ENCODE results near the gene DAPK3.
"Not testable (repeated sequence)": the region's sequence is repeated elsewhere in the genome, so short reads cannot be mapped to it uniquely, and the experiment has no call there.

DAPK3 gene

DNA sequence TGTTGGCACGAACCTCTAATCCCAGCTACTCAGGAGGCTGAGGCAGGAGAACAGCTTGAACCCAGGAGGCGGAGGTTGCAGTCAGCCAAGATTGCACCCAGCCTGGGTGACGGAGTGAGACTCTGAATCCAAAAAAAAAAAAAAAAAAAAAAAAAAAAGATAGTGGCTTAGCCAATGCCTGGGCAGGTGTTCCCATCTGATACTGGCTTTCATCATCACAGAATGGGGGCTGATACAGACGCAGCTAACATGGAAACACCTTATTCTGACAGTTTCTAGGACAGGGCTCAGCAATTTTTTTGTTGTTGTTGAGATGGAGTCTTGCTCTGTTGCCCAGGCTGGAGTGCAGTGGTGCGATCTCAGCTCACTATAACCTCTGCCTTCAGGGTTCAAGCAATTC is 29.9 kb upstream of the DAPK3 start:
- DNase-seq = not testable (repeated sequence)

DNA sequence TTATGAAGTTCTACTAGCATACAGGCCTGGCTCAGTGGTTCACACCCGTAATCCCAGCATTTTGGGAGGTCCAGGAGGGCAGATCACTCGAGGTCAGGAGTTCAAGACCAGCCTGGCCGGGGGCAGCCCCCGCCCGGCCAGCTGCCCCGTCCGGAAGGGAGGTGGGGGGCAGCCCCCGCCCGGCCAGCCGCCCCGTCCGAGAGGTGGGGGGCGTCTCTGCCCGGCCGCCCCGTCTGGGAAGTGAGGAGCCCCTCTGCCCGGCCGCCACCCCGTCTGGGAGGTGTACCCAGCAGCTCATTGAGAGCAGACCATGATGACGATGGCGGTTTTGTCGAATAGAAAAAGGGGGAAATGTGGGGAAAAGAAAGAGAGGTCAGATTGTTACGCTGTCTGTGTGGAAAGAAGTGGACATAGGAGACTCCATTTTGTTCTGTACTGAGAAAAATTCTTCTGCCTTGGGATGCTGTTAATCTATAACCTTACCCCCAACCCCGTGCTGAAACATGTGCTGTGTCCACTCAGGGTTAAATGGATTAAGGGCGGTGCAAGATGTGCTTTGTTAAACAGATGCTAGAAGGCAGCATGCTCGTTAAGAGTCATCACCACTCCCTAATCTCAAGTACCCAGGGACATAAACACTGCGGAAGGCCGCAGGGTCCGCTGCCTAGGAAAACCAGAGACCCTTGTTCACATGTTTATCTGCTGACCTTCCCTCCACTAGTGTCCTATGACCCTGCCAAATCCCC is 27.9 kb upstream of the DAPK3 start:
- DNase-seq = not testable (repeated sequence)

DNA sequence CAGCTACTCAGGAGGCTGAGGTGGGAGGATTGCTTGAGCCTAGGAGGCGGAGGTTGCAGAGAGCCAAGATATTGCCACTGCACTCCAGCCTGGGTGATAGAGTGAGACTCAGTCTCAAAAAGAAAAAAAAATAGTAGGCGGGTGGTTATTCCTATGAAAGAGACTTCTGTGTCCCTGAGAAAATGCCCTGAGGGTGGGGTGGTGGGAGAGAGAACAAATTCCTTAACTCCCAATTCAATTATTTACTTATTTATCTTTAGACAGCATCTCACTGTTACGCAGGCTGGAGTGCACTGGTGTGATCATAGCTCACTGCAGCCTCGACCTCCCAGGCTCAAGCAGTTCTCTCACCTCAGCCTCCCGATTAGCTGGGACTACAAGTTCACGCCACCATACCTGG is 24.7 kb upstream of the DAPK3 start:
- no peak for DNase-seq

DNA sequence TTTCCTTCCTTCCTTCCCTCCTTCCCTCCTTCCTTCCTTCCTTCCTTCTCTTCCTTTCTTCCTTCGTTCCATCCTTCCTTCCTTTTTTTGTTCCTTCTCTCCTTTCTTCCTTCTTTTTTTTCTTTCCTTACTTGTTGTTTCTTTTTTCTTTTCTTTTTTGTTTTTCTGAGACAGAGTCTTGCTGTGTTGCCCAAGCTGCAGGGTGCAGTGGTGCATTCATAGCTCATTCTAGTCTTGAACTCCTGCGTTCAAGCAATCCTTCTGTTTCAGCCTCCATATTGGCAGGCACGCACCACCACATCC is 19.9 kb upstream of the DAPK3 start:
- no peak for DNase-seq

DNA sequence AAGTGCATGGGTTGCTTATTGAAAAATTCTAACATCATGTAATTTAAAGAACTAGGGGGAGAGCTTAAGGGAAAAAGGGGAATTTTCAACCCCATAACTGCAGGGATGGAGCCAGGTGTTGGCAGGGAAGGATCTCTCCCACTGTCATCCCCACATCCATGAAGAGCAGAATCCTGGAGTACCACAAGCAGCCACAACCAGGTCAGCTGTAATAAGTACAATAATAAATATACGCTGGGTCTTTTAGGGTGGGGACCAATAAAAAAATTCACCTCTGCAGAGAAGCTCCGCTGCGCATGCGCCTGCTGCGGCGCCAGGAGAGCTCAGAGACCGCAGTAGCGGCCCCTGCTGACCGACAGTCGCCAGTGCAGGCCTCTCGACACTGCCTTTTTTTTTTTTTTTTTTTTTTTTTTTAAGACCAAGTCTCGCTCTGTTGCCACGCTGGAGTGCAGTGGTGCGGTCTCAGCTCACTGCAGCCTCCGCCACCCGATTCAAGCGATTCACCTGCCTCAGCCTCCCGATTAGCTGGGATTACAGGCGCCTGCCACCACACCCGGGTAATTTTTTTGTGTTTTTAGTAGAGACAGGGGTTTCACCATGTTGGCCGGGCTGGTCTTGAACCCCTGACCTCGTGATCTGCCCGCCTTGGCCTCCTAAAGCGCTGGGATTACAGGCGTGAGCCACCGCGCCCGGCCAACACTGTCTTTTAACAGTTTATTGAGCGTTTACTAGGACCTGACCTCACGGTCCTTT is 16.9 kb upstream of the DAPK3 start:
- peak; percentile 50 to 83 for DNase-seq

DNA sequence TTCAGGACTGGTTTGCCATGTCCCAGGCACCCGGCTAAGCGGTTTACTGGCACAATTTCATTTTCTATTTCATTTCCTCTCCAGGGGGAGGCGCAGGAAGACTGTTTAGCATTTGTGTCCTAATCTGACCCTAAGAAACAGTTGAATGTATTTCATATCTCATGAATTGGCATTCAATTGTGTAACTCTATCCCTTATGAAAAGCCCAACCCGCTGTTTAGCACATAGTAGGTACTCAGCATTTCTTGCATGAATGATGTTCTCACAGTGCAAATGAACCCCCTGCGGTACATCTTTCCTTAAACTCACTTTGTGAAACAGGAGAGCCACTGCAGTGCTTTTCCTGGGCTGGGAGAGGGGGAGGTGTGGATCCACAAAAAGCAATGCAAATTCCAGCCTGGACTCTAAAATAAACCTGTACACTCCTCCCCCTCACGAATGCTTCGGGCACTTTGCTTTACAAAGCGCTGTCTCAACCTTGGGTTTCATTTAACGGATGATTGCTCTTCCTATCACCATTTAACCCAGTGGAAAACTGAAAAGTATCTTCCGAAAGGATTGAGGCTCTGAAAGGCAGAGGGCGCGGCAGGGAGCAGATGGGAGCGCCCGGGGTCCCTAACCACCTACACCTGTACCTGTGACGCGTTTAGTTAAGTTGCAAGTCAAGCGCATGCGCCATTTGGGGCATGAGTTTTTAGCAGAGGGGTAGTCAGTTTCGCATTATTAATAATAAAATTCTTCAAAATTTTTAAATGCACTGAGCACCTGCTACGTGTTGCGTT is 15.6 kb upstream of the DAPK3 start:
- peak; percentile 67 to 70 for DNase-seq

DNA sequence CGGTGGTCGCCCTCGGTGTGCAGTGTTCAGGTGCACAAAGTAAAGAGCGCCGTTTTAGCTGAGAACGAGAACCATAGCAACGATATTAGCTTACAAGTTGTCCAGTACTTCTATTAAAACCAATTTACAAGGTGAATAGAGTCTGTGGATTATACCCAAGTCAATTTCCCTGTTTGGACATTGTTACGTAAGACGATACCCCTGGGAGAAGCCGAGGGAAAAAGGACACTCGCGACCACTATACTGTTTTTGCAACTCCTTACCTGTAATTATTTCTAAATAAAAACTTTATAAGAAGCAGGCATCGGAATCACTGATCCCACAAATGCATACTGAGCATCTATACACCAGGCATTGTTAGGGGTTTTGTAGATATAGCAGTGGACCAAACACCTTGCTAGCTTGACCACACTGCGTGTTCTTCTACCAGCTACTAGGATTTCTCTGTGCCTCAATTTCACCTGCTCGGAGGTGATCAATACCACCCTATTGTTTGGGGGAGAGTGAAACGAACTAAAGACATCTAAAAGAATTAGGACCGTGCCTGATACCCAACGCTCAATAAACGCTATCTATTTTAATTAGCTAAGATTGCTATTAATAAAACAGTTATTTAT is 14.9 kb upstream of the DAPK3 start:
- peak in 1 of 2 experiments; percentile 58 for DNase-seq

DNA sequence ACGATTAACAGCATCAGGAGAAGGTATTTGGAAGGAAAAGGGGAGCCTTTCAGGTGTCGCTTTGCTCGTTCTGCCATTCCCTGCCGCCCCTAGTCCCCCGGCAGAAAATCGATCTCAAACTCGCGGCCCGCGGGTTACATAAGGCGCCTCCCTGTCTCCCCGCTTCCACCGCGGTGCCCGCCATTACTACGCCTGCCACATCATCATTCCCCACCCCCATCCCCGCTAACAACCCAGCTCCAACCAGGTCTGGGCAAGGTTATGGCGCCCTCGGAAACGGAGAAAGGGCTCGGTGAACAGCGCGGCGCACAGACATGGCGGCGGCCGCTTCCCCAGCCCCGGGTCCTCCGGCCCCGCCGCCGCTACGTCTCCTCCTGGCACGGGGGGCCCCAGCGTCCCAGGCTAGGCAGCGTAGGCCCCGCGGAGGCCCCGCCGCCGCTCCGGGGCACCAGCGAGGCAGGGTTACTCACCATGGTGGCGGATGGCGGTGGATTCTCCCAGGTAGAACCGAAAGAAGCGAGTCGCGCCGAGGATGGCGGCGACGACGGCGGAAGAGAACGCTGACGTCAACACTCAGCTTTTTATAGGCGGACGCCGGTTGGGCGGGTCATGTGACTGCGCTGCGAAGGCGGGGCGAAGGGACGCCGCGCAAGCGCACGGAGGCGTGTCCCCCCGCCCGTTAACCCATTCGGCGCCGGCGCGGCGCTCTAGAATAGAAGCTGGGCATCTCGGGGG is 14.2 kb upstream of the DAPK3 start, which contains the start of gene EEF2:
Gene EEF2 (minus strand): TSS at position 556 of the 735 bp plus-strand sequence. CDS start 83 bp downstream, at position 473.
- peak; percentile 65 to 89 for DNase-seq

DNA sequence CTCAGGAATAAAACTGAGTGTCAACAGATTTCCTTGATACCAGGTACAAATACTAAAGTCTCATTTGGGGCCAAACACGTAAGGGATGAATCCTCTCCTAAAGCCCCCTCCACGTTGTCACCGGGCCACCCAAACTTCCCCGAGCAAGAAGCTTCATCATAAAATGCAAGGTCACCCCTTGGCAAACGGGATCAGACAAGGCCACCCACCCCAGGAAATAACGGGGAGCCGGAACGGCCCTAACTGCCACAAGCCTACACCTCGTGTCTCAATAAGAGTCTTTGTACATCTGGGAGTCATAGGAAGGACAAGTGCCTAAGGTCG is 13.6 kb upstream of the DAPK3 start:
- DNase-seq = no peak

DNA sequence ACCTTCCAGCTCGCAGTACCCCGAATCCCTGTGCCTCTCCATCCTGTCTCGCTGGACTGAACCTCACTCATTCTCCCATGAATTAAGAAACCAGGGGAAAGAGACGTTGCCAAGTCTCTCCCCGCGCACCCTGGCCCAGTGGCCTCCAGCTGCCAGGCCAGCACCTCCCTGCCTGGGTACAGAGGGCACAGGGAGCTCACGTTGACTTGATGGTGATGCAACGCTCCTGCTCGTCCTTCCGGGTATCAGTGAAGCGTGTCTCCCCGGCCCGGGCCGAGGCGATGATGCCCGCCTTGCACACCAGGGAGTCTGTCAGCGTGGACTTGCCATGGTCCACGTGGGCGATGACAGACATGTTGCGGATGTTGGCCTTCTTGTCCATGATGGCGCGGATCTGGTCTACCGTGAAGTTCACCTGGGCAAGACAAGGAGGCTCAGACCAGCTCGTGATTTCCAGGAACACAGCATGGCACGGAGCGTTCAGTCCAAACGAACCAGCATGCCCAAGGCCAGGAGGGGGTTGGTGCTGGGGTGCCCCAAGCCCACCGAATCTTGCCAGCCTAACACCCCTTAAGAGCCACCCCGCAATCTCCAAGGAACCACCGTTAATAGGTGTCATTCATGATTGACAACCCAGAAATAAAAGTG is 13.2 kb upstream of the DAPK3 start:
- DNase-seq = no peak

DNA sequence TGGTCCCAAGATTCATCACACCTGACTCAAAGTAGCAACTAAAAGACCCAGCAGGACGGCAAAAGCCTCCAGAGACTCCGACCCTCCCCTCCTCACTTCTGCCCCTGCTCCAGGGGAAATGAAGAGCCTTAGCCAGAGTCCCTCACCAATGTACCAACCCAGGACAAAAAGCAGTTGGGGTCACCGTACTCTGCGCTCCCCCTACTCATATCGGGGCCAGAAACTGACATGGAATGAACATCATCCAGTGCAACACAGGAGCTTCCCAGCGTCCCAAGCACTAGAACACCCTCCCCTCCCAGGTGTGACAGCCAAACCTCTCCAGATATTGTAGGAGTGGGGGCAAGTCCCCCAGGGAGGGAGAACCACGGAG is 12.6 kb upstream of the DAPK3 start:
- DNase-seq = no peak

DNA sequence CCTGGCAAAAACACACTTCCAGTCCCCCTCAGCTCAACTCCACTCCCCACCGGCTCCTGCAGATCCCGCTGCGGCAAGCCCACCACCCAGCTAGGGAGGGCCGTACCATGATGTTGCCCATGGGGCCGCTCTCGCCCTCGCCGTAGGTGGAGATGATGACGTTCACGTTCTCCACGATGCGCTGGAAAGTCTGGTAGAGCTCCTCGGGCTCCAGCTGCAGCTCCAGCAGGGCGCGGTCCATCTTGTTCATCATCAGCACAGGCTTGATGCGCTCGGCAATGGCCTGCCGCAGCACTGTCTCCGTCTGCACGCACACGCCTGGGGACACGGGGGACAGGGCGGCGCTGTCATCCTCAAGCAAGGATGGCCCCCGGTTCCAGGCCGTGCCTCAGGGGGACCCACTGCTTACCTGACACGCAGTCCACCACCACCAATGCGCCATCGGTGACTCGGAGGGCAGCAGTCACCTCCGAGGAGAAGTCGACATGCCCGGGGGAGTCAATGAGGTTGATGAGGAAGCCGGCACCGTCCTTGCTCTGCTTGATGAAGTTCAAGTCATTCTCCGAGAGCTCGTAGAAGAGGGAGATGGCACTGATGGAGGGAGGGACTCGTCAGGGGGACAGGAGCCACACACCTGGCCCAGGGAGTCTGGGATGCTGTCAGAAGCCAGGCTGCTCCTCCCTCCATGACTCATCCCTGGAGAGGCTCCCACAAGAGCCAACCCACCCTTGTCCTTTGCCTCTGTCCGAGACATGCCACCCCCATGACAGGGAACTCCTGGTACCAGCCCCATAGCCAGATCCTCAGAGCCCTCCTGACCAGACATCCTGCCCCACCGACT is 12.0 kb upstream of the DAPK3 start:
- DNase-seq = no peak

DNA sequence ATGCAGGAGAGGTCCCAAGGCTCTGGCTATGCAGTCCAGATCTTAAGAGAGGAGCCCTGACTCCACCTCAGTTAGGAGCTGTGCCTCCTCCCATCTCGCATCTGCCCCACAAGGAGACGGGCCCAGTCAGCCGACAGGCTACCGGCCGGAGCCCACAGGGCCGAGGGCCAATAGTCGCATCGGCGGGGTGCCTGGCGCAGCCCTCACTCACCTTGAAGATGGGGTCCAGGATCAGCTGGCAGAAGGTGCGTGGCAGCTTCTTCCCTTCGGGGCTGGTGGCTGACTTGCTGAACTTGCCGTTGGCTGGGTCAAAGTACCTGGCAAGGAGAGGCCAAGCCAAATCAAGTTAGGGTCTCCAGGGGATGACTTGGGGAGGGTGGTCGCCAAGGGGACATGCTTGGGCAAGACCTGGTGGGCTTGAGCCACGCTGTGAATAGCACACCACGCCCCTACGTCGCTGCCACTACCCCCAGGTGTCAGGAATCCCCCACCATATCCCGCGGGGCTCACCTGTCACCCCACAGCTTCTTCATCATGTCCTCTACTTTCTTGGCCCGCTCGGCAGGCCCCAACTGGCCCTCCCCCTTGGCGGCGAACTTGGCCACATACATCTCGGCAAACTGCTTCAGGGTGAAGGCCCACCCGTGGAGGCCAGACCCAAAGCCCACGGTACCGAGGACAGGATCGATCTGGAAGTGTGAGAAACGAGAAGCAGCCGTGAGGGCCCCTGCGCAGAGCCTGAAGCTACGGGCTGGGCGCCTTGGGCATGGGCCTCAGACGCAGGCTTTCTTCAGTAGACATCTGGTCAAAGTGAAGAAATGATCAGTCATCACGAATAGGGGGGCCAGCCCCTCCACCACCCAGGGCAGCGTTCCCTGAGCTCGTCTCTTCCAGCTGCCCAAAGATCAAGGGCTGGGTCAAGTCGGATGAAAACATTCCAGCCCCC is 11.1 kb upstream of the DAPK3 start:
- DNase-seq = no peak

DNA sequence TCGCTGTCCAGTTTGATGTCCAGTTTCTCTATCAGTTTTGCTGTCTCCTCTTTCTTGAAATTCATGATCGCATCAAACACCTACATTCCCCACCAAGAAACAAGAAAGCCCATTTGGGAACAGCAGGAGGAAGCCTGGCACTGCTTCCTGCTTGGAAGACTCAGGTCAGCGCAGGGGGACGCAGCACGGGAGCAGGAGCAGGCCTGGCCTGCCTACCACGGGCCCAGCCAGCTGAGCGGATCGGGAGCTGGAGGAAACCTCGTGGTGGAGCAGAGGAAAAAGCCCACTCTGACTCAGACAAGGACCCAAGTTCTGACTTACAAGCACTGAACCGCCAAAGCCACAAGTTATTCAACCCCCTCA is 10.5 kb upstream of the DAPK3 start:
- no peak for DNase-seq

DNA sequence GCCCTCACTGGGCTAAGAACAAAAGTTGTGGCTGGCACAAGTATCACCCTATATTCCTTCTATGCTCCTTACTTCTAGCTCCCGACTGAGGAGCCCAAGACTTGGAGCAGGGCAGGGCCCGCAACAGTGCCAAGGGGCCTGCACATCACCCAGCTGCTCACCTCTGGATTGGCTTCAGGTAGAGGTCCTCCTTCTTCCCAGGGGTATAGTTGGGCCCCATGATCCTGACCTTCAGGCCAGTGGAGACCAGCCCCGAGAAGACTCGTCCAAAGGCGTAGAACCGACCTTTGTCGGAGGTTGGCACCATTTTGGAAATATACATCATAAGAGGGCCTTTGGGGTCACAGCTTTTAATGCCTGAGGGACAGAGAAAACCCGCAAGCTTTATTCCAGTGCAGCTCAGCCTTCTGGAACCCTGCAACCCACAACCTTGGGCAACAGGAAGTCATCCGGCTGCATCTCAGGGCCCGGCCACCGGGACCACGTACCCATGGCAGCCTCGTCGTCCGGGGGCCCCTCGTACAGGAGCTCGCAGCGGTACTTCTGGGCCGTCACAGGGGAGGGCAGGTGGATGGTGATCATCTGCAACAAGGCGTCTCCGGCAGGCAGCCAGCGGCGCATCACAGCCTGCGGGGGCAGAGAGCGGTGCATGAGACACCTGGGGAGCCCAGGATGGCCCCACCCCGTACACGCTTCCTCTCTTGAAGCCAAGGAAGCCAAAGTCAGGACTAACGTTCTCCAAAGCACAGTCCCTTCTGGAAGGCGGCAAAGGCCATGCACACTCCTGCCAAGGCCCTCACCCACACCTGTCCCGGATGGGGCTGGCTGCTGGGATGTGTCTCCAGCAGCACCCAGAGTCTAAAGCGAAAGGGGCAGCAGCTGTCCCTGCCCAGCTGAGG is 9.7 kb upstream of the DAPK3 start:
- DNase-seq = no peak

DNA sequence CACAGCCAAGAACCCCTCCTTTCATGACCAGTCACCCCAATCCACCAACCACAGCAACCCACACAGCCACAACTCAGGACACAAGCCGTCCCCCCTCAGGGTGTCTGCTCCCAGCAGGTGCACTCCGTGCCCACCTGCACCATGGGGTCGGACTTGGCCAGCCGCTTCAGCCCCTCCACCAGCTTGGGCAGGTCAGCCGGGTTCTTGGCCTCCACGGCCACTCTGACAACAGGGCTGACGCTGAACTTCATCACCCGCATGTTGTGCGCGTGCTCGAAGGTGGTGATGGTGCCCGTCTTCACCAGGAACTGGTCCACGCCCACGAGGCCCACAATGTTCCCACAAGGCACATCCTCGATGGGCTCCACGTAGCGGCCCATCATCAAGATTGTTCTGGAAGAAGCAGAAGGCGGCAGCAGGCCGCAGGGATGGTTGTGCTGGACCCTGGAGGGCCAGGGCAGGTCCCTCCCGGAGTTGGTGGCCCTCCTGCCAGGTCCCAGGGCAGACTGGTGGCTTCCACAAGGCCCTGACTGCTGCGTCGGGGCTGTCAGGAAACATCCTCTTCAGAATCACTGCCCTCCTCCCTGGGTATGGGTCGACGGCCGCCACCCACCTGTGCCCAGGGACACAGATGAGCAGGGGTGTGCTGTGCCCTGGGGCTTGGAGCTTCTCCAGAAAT is 8.9 kb upstream of the DAPK3 start:
- no peak for DNase-seq

DNA sequence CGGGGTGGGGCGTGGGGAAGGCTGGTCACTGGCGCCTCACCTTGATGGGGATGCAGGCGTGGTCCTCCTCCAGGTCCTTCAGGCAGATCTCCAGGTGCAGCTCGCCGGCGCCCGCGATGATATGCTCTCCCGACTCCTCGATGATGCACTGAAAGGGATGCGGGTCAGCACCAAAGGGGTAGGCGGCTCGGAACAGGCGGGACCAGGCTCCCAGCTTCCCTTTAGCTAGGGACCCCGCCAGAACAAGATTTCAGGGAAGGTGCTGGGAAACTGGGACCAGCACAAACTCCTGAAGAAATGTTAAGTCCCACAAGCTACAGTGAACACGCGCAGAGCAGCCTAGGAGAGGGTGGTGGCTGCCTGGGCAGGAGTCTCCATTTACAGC is 8.4 kb upstream of the DAPK3 start:
- no peak for DNase-seq

DNA sequence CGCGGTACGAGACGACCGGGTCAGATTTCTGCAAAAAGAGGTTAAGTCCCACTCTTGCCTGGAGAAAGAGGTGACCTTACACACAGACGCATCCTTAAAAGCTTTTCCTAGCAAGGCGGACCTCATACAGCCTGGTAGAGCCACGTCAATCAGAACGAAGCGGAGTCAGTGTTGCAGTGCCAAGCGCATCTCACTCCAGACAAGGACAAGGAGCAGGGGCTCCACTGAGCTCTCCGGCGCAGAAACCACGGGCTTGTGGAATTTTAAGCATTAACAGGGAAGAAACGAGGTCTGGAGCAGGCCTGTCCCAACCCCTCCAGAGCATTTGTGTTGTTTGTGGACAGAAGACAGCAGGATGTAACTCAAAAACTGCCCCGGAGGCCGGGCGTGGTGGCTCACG is 7.2 kb upstream of the DAPK3 start:
- no peak for DNase-seq

Measured in NCI-H1930 (cell line).